ENCODE results near the gene BMERB1. TPM values are rescaled to one million over a fixed set of nuclear protein-coding genes. Genes with fewer than 3 reads are reported as not detected.
"Not testable (repeated sequence)": the region's sequence is repeated elsewhere in the genome, so short reads cannot be mapped to it uniquely, and the experiment has no call there.

The BMERB1 gene
- total RNA-seq, 1 experiment from 2014 or later: 13.6 TPM

DNA sequence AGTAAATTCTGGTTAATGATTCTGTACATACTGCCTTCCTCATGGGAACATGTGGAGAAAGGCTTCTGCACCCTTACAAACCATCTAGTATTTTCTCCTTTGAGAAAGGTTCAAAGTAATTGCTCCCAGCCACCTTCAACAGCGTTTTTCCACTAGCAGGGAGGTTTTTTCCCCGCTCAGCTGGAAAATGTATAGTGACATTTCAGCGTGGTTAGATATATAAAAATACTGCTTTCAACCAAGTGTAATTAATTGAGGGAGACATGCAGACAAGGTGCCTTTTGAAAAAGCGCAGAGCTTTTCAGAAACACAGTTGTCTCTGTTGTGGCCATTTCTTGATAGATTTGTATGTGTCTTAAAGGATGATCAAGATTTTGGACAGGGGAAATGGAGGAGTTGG, 5.1 kb downstream of the BMERB1 start (continued):
- no peak for TF ChIP-seq ARID4B (CRISPR knock-in tag; IDR thresholded peaks at IDR 0.05; ENCODE audit: borderline replicate concordance)

GRCh38 chr16:15440852-15441251, 6.5 kb downstream of the BMERB1 start:
- no peak for TF ChIP-seq ZNF138 (CRISPR knock-in tag; conservative IDR thresholded peaks at IDR 0.05)
- no peak for TF ChIP-seq CTCF (IDR thresholded peaks at IDR 0.05)
- no peak for TF ChIP-seq CREM (CRISPR knock-in tag; IDR thresholded peaks at IDR 0.05)
- no peak for TF ChIP-seq FOXP1 (CRISPR knock-in tag; IDR thresholded peaks at IDR 0.05; ENCODE audit: borderline replicate concordance)
- TF ChIP-seq OVOL2 (CRISPR knock-in tag; IDR thresholded peaks at IDR 0.05; ENCODE audit: borderline replicate concordance): no peak
- TF ChIP-seq KAT7 (CRISPR knock-in tag; IDR thresholded peaks at IDR 0.05; ENCODE audit: borderline replicate concordance): no peak
- no peak for TF ChIP-seq JUN (CRISPR knock-in tag; IDR thresholded peaks at IDR 0.05)
- TF ChIP-seq NFATC4 (CRISPR knock-in tag; IDR thresholded peaks at IDR 0.05): no peak
- CTCF ChIA-PET: no interaction called here
- peaks cover under 1% of the 10 kb centered on the region for H3K4me1 Mint-ChIP-seq
- no peak for DNase-seq (ENCODE audit: low spot score)
- peaks cover 13% of the 10 kb centered on the region for H3K9me3 Mint-ChIP-seq
- H3K4me3 Mint-ChIP-seq: no peak overlapping the region
- ATAC-seq: no peak
- POLR2A ChIA-PET: no interaction called here
- H3K27me3 Mint-ChIP-seq (ENCODE audit: low read depth): peaks cover 8% of the 10 kb centered on the region
- H3K36me3 Mint-ChIP-seq: 0 out of 2 replicates have a peak, but pooled peaks cover 3% of the 10 kb centered on the region
- no peak overlapping the region for H3K27ac Mint-ChIP-seq

GRCh38 chr16:15442140-15442539, 7.8 kb downstream of the BMERB1 start:
- POLR2A ChIA-PET; CTCF ChIA-PET; H3K36me3 Mint-ChIP-seq; H3K27me3 Mint-ChIP-seq (ENCODE audit: low read depth); H3K4me1 Mint-ChIP-seq; H3K27ac Mint-ChIP-seq; ATAC-seq; DNase-seq (ENCODE audit: low spot score); H3K4me3 Mint-ChIP-seq: not testable (repeated sequence)
- peaks cover 13% of the 10 kb centered on the region for H3K9me3 Mint-ChIP-seq

DNA sequence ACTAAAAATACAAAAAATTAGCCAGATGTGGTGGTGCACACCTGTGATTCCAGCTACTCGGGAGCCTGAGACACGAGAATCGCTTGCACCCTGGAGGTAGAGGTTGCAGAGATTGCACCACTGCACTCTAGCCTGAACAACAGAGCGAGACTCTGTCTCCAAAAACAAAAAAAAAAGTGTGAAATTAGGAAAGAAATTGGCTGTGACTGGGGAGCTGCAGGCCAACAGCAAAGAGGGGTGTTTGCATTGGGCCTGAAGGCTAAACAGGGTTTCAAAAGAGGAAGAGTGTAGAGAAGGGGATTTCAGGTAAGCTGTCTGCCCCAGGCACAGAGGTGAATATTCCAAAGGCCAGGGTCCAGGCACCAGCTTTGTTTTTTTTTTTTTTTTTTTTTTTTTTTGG, 9.4 kb downstream of the BMERB1 start:
- ATAC-seq: no peak
- Mint-ChIP-seq H3K4me3 (no peak overlapping the region), H3K9me3 (peaks cover 13% of the 10 kb centered on the region), H3K27me3 (ENCODE audit: low read depth) (no peaks in the 10 kb centered on the region), H3K27ac (no peak overlapping the region), H3K4me1 (no peaks in the 10 kb centered on the region), H3K36me3 (0 out of 2 replicates have a peak, but pooled peaks cover 3% of the 10 kb centered on the region)
- no peak for DNase-seq (ENCODE audit: low spot score)
- CTCF ChIA-PET: interaction anchor here (0.5 to 0.8 kb wide), 2 partner anchors 35 to 107 kb away, joined by 3 to 4 read pairs; no protein-coding TSS in a partner anchor
- TF ChIP-seq CBFB (CRISPR knock-in tag; IDR thresholded peaks at IDR 0.05; ENCODE audit: low read depth): no peak
- TF ChIP-seq ATF1 (CRISPR knock-in tag; IDR thresholded peaks at IDR 0.05): no peak
- TF ChIP-seq ZNF512 (CRISPR knock-in tag; IDR thresholded peaks at IDR 0.05; ENCODE audit: borderline replicate concordance): no peak
- TF ChIP-seq, protein P1, sequence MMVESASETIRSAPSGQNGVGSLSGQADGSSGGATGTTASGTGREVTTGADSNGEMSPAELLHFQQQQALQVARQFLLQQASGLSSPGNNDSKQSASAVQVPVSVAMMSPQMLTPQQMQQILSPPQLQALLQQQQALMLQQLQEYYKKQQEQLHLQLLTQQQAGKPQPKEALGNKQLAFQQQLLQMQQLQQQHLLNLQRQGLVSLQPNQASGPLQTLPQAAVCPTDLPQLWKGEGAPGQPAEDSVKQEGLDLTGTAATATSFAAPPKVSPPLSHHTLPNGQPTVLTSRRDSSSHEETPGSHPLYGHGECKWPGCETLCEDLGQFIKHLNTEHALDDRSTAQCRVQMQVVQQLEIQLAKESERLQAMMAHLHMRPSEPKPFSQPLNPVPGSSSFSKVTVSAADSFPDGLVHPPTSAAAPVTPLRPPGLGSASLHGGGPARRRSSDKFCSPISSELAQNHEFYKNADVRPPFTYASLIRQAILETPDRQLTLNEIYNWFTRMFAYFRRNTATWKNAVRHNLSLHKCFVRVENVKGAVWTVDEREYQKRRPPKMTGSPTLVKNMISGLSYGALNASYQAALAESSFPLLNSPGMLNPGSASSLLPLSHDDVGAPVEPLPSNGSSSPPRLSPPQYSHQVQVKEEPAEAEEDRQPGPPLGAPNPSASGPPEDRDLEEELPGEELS (CRISPR knock-in tag; IDR thresholded peaks at IDR 0.05): no peak
- TF ChIP-seq ZNF121 (CRISPR knock-in tag; IDR thresholded peaks at IDR 0.05): no peak
- TF ChIP-seq SOX15 (CRISPR knock-in tag; IDR thresholded peaks at IDR 0.05): no peak
- POLR2A ChIA-PET: no interaction called here
